Liver (tissue), 9 donors: ENCODE data around the gene NHLRC1. TPM values are rescaled to one million over a fixed set of nuclear protein-coding genes. Genes with fewer than 3 reads are reported as not detected.
A peak's percentile ranks its signal among the peaks of the same experiment; 100 is the strongest.

Experiments used
- DNase-seq: peaks from one replicate; pipeline ENCODE4 v3.0.0-alpha.2; 2017; ENCODE audit warnings: low spot score
- H3K27ac ChIP-seq, 2 donors: one replicate each; pipeline ENCODE4 v1.7.0; 2013; ENCODE audit warnings: inconsistent platforms in 2 of 2, low read length in 2 of 2, control low read depth in 1 of 2, low read depth in 1 of 2, mild to moderate bottlenecking in 1 of 2
- H3K27me3 ChIP-seq, 4 donors: one replicate each; pipeline versions ENCODE4 v1.6.1 to v1.7.0; 2013; ENCODE audit warnings: low read length in 3 of 4, inconsistent platforms in 1 of 4, mild to moderate bottlenecking in 1 of 4, moderate library complexity in 1 of 4; ENCODE audit not compliant: control insufficient read depth in 4 of 4, insufficient read depth in 4 of 4
- H3K36me3 ChIP-seq, 4 donors: one replicate each; pipeline versions ENCODE4 v1.6.1 to v1.7.0; 2013; ENCODE audit warnings: low read length in 3 of 4, mild to moderate bottlenecking in 3 of 4, low read depth in 1 of 4, moderate library complexity in 1 of 4; ENCODE audit not compliant: control insufficient read depth in 4 of 4, insufficient read depth in 3 of 4
- H3K4me1 ChIP-seq, 4 donors: one replicate each; pipeline versions ENCODE4 v1.6.1 to v1.7.0; 2013; ENCODE audit warnings: low read length in 3 of 4, mild to moderate bottlenecking in 3 of 4, moderate library complexity in 1 of 4; ENCODE audit not compliant: control insufficient read depth in 4 of 4, insufficient read depth in 4 of 4
- H3K4me3 ChIP-seq, 3 donors: one replicate each; pipeline versions ENCODE4 v1.6.1 to v1.7.0; 2013; ENCODE audit warnings: low read length in 3 of 3, control low read depth in 1 of 3, low read depth in 1 of 3, mild to moderate bottlenecking in 1 of 3
- H3K9ac ChIP-seq, 2 donors: one replicate each; pipeline ENCODE4 v1.7.0; 2013; ENCODE audit warnings: low read length in 2 of 2, mild to moderate bottlenecking in 2 of 2, moderate library complexity in 2 of 2, control low read depth in 1 of 2, low read depth in 1 of 2
- H3K9me3 ChIP-seq, 4 donors: one replicate each; pipeline versions ENCODE4 v1.6.1 to v1.7.0; 2013; ENCODE audit warnings: low read length in 3 of 4; ENCODE audit not compliant: control insufficient read depth in 4 of 4
- ATF3 ChIP-seq: IDR thresholded peaks from 2 replicates; pipeline ENCODE4 v1.6.1; 2016; ENCODE audit warnings: antibody characterized with exemption
- CTCF ChIP-seq: fragments of 150-350 bp; IDR thresholded peaks from 2 replicates; pipeline ENCODE4 v1.5.1; 2017; ENCODE audit warnings: improper control_type of control experiment, low read depth, low read length; ENCODE audit not compliant: missing input control
- EGR1 ChIP-seq, 2 donors: IDR thresholded peaks; 2 replicates each; pipeline ENCODE4 v1.6.1; 2016 to 2018; ENCODE audit warnings: antibody characterized with exemption in 2 of 2, low read depth in 2 of 2
- FOXA1 ChIP-seq: IDR thresholded peaks from 2 replicates; pipeline ENCODE4 v1.6.1; 2016; ENCODE audit warnings: antibody characterized with exemption
- FOXA2 ChIP-seq: IDR thresholded peaks from 2 replicates; pipeline ENCODE4 v1.6.1; 2016; ENCODE audit warnings: antibody characterized with exemption
- GABPA ChIP-seq, 2 donors: IDR thresholded peaks in 1 of 2; conservative IDR thresholded peaks in 1 of 2; 2 replicates each; pipeline ENCODE4 v1.6.1; 2016; ENCODE audit warnings: antibody characterized with exemption in 2 of 2, mild to moderate bottlenecking in 1 of 2, moderate library complexity in 1 of 2
- HNF4A ChIP-seq, 2 donors: conservative IDR thresholded peaks; 2 replicates each; pipeline ENCODE4 v1.6.1; 2016; ENCODE audit warnings: antibody characterized with exemption in 2 of 2, mild to moderate bottlenecking in 2 of 2
- HNF4G ChIP-seq: IDR thresholded peaks from 2 replicates; pipeline ENCODE4 v1.6.1; 2016; ENCODE audit warnings: antibody characterized with exemption
- JUND ChIP-seq, 2 donors: IDR thresholded peaks; 2 replicates each; pipeline ENCODE4 v1.6.1; 2016; ENCODE audit warnings: antibody characterized with exemption in 2 of 2
- MAX ChIP-seq: IDR thresholded peaks from 2 replicates; pipeline ENCODE4 v1.6.1; 2016; ENCODE audit warnings: antibody characterized with exemption
- NR2F2 ChIP-seq: IDR thresholded peaks from 2 replicates; pipeline ENCODE4 v1.6.1; 2016; ENCODE audit warnings: antibody characterized with exemption
- RAD21 ChIP-seq, 2 donors: IDR thresholded peaks; 2 replicates each; pipeline ENCODE4 v1.6.1; 2016; ENCODE audit warnings: antibody characterized with exemption in 2 of 2, mild to moderate bottlenecking in 2 of 2
- REST ChIP-seq: IDR thresholded peaks from 2 replicates; pipeline ENCODE4 v1.6.1; 2016; ENCODE audit warnings: antibody characterized with exemption, mild to moderate bottlenecking
- RXRA ChIP-seq, 2 donors: IDR thresholded peaks; 2 replicates each; pipeline ENCODE4 v1.6.1; 2017 to 2018; ENCODE audit warnings: antibody characterized with exemption in 2 of 2, mild to moderate bottlenecking in 1 of 2
- SP1 ChIP-seq: IDR thresholded peaks from 2 replicates; pipeline ENCODE4 v1.6.1; 2018; ENCODE audit warnings: antibody characterized with exemption, mild to moderate bottlenecking
- TAF1 ChIP-seq: conservative IDR thresholded peaks from 2 replicates; pipeline ENCODE4 v1.6.1; 2016; ENCODE audit warnings: antibody characterized with exemption, mild to moderate bottlenecking
- YY1 ChIP-seq: IDR thresholded peaks from 2 replicates; pipeline ENCODE4 v1.6.1; 2016; ENCODE audit warnings: antibody characterized with exemption, mild to moderate bottlenecking
- ZBTB33 ChIP-seq: IDR thresholded peaks from 2 replicates; pipeline ENCODE4 v1.6.1; 2016; ENCODE audit warnings: antibody characterized with exemption
- WGBS: extraction: QIAGEN DNeasy Blood & Tissue Kit; methylation state at CpG from one replicate; pipeline ENCODE4 v1.1.7; 2013; 5-methylcytosine and 5-hydroxymethylcytosine counted together
- polyA plus RNA-seq, 2 donors: library from polyadenylated mRNA; stranded (reverse) in 1 of 2; unstranded in 1 of 2; fragments of 200-250 nt in 1 of 2; fragments of >200 nt in 1 of 2; fragmentation: Nextera tagmentation in 1 of 2; extraction: Ambion mirVana in 1 of 2; gene quantifications; one replicate each; pipeline versions ENCODE4 v1.2.1 to v1.2.3, GENCODE V29; 2013 to 2015
- total RNA-seq, 2 donors: library from RNA; depleted of rRNA; stranded (reverse); fragments of >200 nt; gene quantifications; one replicate each; pipeline ENCODE4 v1.2.3, GENCODE V29; 2014
- donor health status: healthy.
- donor health status: healthy.
- donor health status: healthy.
- donor health status: healthy.
- donor health status: healthy.

The NHLRC1 gene
- total and polyA plus RNA-seq, 4 donors: 2.1 to 4.4 (median 3.0) TPM

- no peaks in the 10 kb centered on the region for H3K27me3 ChIP-seq
- peak; percentile 36 for DNase-seq
- H3K9ac ChIP-seq: peak within 1 kb of the TSS; percentile 97
- peaks cover 2 to 31% (median 21%) of the 10 kb centered on the region in 4 donors for H3K4me1 ChIP-seq
- peak within 1 kb of the TSS; percentile 90 to 99 (median 91) for H3K4me3 ChIP-seq
- no peaks in the 10 kb centered on the region for H3K9me3 ChIP-seq
- under 1% methylated on average over 34 of the region's 34 CpGs for WGBS
- H3K36me3 ChIP-seq: peaks cover 0 to 3% (median under 1%) of the 10 kb centered on the region in 4 donors
- H3K27ac ChIP-seq: peak within 1 kb of the TSS; percentile 90 to 97
- TF ChIP-seq JUND (IDR thresholded peaks at IDR 0.05) (peak in 1 of 2 donors; percentile 15), HNF4A (conservative IDR thresholded peaks at IDR 0.05) (peak in 1 of 2 donors; percentile 20), TAF1 (peak; percentile 88), REST (peak; percentile 90), RAD21 (IDR thresholded peaks at IDR 0.05) (no peak), FOXA1 (no peak), MAX (no peak), RXRA (IDR thresholded peaks at IDR 0.05) (peak in 1 of 2 donors; percentile 3), YY1 (peak; percentile 98)
These were observed 32.2 kb upstream of the NHLRC1 start, which contains the start of gene TPMT for GRCh38 chr6:18154507-18155149. TSS of gene TPMT (minus strand) at chr6:18155077. CDS start at chr6:18149127, 5,950 bp downstream.

- H3K27ac ChIP-seq: peak overlapping the region; percentile 86 to 97
- peaks cover 2 to 31% (median 21%) of the 10 kb centered on the region in 4 donors for H3K4me1 ChIP-seq
- peak overlapping the region; percentile 97 for H3K9ac ChIP-seq
- peak; percentile 72 for TF ChIP-seq YY1
- TF ChIP-seq HNF4G: no peak
- TF ChIP-seq JUND (IDR thresholded peaks at IDR 0.05): no peak
- TF ChIP-seq GABPA (IDR thresholded peaks at IDR 0.05 in 1 of 2, conservative IDR thresholded peaks at IDR 0.05 in 1 of 2): peak in 1 of 2 donors; percentile 15
- peak; percentile 29 to 43 for TF ChIP-seq RXRA (IDR thresholded peaks at IDR 0.05)
- no peak for TF ChIP-seq NR2F2
- TF ChIP-seq REST: peak; percentile 96
- no peak for TF ChIP-seq ZBTB33
- peak; percentile 66 for TF ChIP-seq SP1
- TF ChIP-seq CTCF: no peak
- no peak for TF ChIP-seq FOXA1
- TF ChIP-seq ATF3: no peak
- TF ChIP-seq FOXA2: peak; percentile 41
- TF ChIP-seq TAF1: peak; percentile 96
- peak in 1 of 2 donors; percentile 2 for TF ChIP-seq EGR1 (IDR thresholded peaks at IDR 0.05; ENCODE audit: low read depth in 2 of 2)
- peak in 1 of 2 donors; percentile 36 for TF ChIP-seq HNF4A (conservative IDR thresholded peaks at IDR 0.05)
- no peak for TF ChIP-seq MAX
- peak in 1 of 2 donors; percentile 14 for TF ChIP-seq RAD21 (IDR thresholded peaks at IDR 0.05)
- no peaks in the 10 kb centered on the region for H3K9me3 ChIP-seq
- peaks cover 0 to 7% (median 4%) of the 10 kb centered on the region in 4 donors for H3K36me3 ChIP-seq
- H3K4me3 ChIP-seq: peak overlapping the region; percentile 61 to 79 (median 77)
- H3K27me3 ChIP-seq: no peaks in the 10 kb centered on the region
- no peak for DNase-seq
These were observed 30.8 kb upstream of the NHLRC1 start for GRCh38 chr6:18153311-18153703.
